Loucy (cell line): ENCODE results near the gene ATP5F1C.

ENCODE experiments used
- H2AFZ ChIP-seq: fragments of 200-600 bp; sonication (generic); 2 replicates; pipeline ENCODE4 v1.6.0; 2016; ENCODE audit warnings: antibody characterized with exemption, mild to moderate bottlenecking, low read length, moderate library complexity
- H3F3A ChIP-seq: fragments of 200-600 bp; 2 replicates; pipeline ENCODE4 v1.6.0; 2016; ENCODE audit warnings: antibody characterized with exemption, low read depth, mild to moderate bottlenecking
- H3K27me3 ChIP-seq: fragments of 200-600 bp; sonication (generic); 2 replicates; pipeline ENCODE4 v1.6.1; 2014; ENCODE audit warnings: low read length, mild to moderate bottlenecking; ENCODE audit not compliant: insufficient read depth, poor library complexity, severe bottlenecking
- H3K36me3 ChIP-seq: fragments of 200-600 bp; sonication (generic); 2 replicates; pipeline ENCODE4 v1.6.1; 2016; ENCODE audit warnings: low read length; ENCODE audit not compliant: insufficient read depth
- H3K4me1 ChIP-seq: fragments of 200-600 bp; sonication (generic); 2 replicates; pipeline ENCODE4 v1.5.1; 2014; ENCODE audit warnings: low read length, mild to moderate bottlenecking; ENCODE audit not compliant: insufficient read depth, poor library complexity, severe bottlenecking
- H3K4me2 ChIP-seq: fragments of 200-600 bp; sonication (generic); 2 replicates; pipeline ENCODE4 v1.6.0; 2014; ENCODE audit warnings: antibody characterized with exemption, low read length, low read depth, mild to moderate bottlenecking; ENCODE audit not compliant: poor library complexity, severe bottlenecking
- H3K4me3 ChIP-seq: fragments of 200-600 bp; sonication (generic); 2 replicates; pipeline ENCODE4 v1.5.1; 2014; ENCODE audit warnings: low read length, mild to moderate bottlenecking, mixed read lengths; ENCODE audit not compliant: poor library complexity, severe bottlenecking
- H3K79me2 ChIP-seq: fragments of 200-600 bp; sonication (generic); 2 replicates; pipeline ENCODE4 v1.6.1; 2014; ENCODE audit warnings: low read length; ENCODE audit not compliant: insufficient read depth
- H3K9ac ChIP-seq: fragments of 200-600 bp; sonication (generic); 2 replicates; pipeline ENCODE4 v1.6.0; 2014; ENCODE audit warnings: mild to moderate bottlenecking, low read depth, low read length, moderate library complexity; ENCODE audit not compliant: poor library complexity, severe bottlenecking
- H3K9me2 ChIP-seq: fragments of 200-600 bp; sonication (generic); replicated peaks from 2 replicates; pipeline ENCODE4 v1.6.1; 2016; ENCODE audit warnings: low read depth, low read length, mixed read lengths
- H3K9me3 ChIP-seq: fragments of 200-600 bp; sonication (generic); 2 replicates; pipeline ENCODE4 v1.6.1; 2014; ENCODE audit warnings: mild to moderate bottlenecking, antibody characterized with exemption, low read length, low read depth; ENCODE audit not compliant: insufficient read depth
- H4K20me1 ChIP-seq: fragments of 200-600 bp; sonication (generic); 2 replicates; pipeline ENCODE4 v1.6.0; 2014; ENCODE audit warnings: antibody characterized with exemption, low read length, mild to moderate bottlenecking; ENCODE audit not compliant: insufficient read depth, poor library complexity, severe bottlenecking
- EZH2phosphoT487 ChIP-seq: fragments of 200-600 bp; IDR thresholded peaks from 2 replicates; pipeline ENCODE4 v1.6.1; 2018; ENCODE audit warnings: antibody characterized with exemption, mild to moderate bottlenecking, moderate library complexity, borderline replicate concordance
- TF ChIP-seq, protein P1 (sequence below): fragments of 200-600 bp; sonication (generic); conservative IDR thresholded peaks from 2 replicates; pipeline ENCODE4 v1.5.1; 2014; ENCODE audit warnings: mild to moderate bottlenecking, antibody characterized with exemption, low read length

The ATP5F1C gene

DNA sequence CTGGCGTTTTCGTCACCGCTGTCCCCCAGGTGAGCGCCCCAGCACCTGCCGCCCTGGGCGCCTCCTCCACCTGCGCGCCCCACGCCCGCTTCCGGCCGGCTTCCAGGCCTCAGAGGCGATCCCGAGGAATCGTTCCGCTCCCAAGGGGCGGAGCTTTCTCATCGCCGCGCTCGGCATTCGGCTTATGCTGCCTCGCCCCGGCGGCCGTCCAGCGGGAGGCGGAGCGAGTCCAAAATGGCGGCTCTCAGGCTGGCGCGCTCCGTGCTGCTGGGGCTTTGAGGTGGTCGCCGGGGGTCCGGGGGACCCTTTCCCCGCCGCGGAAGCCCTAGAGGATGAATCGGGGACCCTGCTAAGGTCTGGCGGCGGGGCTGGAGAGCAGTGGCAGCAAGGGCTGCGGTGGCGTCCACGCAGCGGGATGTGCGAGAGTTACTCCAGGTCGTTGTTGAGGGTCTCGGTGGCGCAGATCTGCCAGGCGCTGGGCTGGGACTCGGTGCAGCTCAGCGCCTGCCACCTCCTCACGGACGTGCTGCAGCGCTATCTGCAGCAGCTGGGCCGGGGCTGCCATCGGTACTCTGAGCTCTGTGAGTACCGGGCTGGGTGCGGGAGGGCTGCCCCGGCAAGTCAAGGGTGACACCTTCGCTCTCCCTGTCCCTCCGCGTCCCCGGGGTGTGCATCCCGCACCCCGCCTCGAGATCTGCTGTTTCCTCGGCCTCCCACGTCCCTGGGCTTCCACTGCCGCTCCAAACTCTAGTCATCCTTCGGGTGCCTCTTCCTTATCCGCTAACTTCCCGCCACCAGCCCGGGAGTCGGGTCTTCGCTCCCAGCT, 30.5 kb downstream of the ATP5F1C start, which contains the start of gene TAF3:
TSS of gene TAF3 (plus strand) at position 211 of the 826 bp plus-strand sequence. CDS start at position 416, 205 bp downstream.
- peak within 1 kb of the TSS; percentile 94 for H3K4me2 ChIP-seq
- peaks cover 13% of the 10 kb centered on the region for H3K27me3 ChIP-seq
- H2AFZ ChIP-seq = peak within 1 kb of the TSS; percentile 91
- H3K4me1 ChIP-seq = peaks cover 27% of the 10 kb centered on the region
- peaks cover 9% of the 10 kb centered on the region for H4K20me1 ChIP-seq
- peak within 1 kb of the TSS; percentile 80 for H3K9ac ChIP-seq
- H3K36me3 ChIP-seq = no peaks in the 10 kb centered on the region
- TF ChIP-seq, protein P1, sequence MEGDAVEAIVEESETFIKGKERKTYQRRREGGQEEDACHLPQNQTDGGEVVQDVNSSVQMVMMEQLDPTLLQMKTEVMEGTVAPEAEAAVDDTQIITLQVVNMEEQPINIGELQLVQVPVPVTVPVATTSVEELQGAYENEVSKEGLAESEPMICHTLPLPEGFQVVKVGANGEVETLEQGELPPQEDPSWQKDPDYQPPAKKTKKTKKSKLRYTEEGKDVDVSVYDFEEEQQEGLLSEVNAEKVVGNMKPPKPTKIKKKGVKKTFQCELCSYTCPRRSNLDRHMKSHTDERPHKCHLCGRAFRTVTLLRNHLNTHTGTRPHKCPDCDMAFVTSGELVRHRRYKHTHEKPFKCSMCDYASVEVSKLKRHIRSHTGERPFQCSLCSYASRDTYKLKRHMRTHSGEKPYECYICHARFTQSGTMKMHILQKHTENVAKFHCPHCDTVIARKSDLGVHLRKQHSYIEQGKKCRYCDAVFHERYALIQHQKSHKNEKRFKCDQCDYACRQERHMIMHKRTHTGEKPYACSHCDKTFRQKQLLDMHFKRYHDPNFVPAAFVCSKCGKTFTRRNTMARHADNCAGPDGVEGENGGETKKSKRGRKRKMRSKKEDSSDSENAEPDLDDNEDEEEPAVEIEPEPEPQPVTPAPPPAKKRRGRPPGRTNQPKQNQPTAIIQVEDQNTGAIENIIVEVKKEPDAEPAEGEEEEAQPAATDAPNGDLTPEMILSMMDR = no peak
- H3K9me2 ChIP-seq = no peaks in the 10 kb centered on the region
- H3K9me3 ChIP-seq = no peaks in the 10 kb centered on the region
- H3F3A ChIP-seq = no peaks in the 10 kb centered on the region
- peaks cover 44% of the 10 kb centered on the region for H3K79me2 ChIP-seq
- peak within 1 kb of the TSS; percentile 96 for H3K4me3 ChIP-seq

DNA sequence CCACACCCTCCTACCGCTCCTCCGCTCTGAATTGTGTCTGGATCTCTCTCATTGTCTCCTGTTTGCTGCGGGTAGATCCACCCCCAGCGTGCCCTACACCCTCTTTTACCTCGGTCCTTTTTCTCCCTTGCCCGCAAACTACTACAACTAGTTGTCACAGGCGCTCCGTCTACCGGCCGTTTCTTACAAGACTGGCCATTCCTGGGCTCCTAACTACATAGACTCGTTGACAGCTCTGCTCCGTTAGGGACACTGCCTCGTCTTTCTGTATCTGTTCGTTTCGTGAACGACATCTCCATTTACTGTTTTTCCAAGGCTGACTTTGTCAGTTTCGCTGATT, 31.1 kb downstream of the ATP5F1C start:
- Histone ChIP-seq H3K4me1 (peaks cover 27% of the 10 kb centered on the region), H3K4me3 (peak overlapping the region; percentile 96), H3K4me2 (peak overlapping the region; percentile 94), H2AFZ (peak overlapping the region; percentile 91), H3F3A (no peaks in the 10 kb centered on the region), H3K27me3 (peaks cover 13% of the 10 kb centered on the region), H3K79me2 (peaks cover 44% of the 10 kb centered on the region), H4K20me1 (peaks cover 9% of the 10 kb centered on the region), H3K9me3 (no peaks in the 10 kb centered on the region), H3K9ac (peak overlapping the region; percentile 80), H3K36me3 (no peaks in the 10 kb centered on the region), H3K9me2 (no peaks in the 10 kb centered on the region)
- TF ChIP-seq, protein P1 = peak; percentile 43
- TF ChIP-seq EZH2phosphoT487 = no peak

DNA sequence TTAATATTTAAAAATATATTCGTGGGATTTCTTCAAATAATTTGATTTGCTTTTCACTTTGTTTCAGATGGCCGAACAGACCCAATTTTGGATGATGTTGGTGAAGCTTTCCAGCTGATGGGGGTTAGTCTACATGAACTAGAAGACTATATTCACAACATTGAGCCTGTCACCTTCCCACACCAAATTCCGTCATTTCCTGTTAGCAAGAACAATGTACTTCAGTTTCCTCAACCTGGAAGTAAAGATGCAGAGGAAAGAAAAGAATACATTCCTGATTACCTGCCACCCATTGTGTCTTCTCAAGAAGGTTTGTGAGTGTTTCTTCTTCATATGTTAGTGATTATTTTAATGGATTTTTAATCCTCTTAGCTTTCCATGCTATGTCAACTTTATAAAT, 36.3 kb downstream of the ATP5F1C start:
- Histone ChIP-seq H3K9me2 (no peaks in the 10 kb centered on the region), H2AFZ (no peak overlapping the region), H3K27me3 (no peaks in the 10 kb centered on the region), H3K4me2 (no peak overlapping the region), H3K9me3 (no peaks in the 10 kb centered on the region), H3K36me3 (peaks cover 26% of the 10 kb centered on the region; the same call in 1 of the 2 replicates), H3K4me1 (peaks cover 29% of the 10 kb centered on the region), H3K9ac (no peak overlapping the region), H3K79me2 (peaks cover 63% of the 10 kb centered on the region), H3F3A (no peaks in the 10 kb centered on the region), H3K4me3 (no peak overlapping the region), H4K20me1 (peaks cover 8% of the 10 kb centered on the region)
- TF ChIP-seq, protein P1 = no peak
- TF ChIP-seq EZH2phosphoT487 = no peak
